GM15510 (cell line): Measurements from ENCODE around the gene NAXD.

Experiments used
- POLR2A ChIP-seq: IDR thresholded peaks from 3 replicates; pipeline ENCODE4 v1.6.1; 2011; ENCODE audit warnings: borderline replicate concordance; ENCODE audit not compliant: insufficient read length; ENCODE audit errors: extremely low read depth

The NAXD gene

DNA sequence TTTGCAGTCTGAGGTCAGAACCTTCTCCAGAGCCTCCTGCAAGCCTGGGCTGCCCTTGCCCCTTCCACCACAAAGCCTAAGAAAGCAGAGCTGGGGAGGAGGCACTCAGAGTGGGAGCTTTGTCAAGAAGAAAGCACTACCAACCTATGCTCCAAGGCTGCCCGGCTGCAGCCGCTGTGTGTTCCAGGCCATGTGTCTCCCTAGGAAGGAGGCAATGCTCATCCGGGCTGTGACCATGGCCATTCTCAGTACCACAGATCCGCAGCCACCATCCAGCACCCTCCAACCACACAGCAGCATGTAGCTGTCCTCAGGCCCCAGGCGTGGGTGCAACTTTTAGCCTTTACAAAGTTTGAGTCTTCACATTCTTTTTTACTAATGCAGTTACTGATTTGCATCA is 68.6 kb downstream of the NAXD start:
- no peak for TF ChIP-seq POLR2A

DNA sequence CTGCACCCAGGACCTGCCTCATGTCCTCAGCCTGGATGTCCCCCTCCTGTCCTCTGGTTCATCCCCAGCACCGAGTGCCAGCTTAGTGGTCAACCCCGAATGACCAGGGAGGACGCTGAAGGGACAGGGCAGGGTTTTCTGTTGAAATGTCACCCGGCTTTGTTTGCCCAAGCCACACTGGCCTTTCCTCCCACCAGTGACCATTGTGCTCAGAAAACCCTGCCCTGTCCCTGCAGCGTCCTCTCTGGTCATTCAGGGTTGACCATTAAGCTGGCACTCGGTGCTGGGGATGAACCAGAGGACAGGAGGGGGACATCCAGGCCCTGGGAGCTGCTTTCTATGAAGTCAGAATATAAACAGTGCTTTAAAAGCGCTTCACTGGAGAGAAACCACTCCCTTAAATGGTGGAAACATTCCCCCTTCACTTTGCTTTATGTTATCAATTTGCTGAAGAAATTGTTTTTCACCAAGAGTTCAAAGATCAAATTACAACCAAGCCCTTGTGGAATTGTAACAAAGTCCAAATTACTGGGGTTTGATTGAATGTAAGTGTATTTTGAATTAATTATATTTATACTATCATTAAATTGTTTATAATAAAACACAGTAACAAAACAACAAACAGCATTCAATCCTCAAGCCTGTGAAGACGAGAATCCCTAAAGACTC is 69.2 kb downstream of the NAXD start:
- TF ChIP-seq POLR2A, result no peak

DNA sequence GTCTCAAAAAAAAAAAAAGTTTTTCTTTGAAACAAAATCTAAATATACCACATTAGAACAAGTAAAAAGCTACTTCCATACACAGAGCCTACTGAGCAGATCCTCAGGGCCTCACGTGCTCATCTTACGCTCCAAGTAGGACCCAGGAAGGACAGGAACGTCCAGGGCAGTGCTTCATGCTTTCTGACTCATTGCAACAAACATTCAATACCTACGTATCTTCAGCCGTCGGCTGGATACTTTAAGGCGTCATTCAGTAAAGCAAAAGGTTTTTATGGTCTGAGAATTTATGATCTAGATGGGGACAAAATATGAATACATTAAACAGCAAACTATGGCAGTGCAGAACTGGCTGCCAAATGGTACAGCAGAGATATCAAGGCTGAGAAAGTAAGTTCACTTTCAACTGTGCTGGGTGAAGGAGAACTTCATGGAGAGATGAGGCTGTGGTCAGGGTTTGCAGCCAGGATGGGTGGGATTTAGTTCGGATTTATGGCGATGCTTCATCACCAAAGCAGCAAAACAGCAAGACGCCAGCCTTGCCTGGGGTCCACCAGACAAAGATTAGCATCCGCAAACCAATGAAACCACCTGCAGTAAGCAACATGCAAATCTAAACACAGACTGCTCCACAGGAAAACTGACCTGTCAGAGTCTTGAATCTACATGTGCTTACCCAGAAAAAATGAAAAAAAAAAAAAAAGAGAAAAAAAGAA is 70.1 kb downstream of the NAXD start:
- no peak for TF ChIP-seq POLR2A

DNA sequence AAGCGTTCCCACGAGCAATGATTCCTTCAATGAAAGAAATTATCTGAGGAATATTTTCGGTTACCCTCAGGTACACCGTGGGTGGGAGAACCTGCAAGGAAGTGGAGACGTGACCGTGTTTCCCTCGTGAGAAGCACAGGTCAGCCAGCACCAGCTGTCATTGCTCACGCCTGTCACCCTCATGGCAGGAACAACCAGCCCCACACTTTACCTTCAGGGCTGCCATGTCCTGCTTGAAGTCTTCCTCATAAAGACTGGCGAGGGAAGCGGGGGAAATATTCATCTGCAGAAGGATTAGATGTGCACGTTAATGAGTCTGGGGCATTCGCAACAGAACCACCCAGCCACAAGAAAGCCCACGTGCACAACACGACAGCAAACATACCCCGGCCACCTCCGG is 72.4 kb downstream of the NAXD start:
- TF ChIP-seq POLR2A, result no peak

DNA sequence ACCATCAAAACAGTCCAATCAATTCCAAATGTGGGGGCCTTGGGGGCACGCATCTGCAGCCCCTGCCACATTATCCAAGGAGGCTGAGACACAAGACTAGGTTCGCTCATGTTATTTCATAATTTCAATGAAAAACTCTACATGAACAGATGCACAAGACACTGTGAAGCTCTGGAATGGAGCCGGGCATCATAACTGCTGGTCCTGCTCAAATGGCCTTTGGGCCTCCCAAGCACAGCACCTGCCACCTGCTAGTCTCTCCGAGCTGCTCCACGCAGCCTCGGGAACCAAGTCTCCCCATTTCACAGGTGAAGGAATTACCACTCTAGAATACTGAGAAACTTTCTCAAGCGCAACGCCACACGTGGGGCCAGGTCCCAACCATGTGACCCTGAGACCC is 73.7 kb downstream of the NAXD start:
- TF ChIP-seq POLR2A, result no peak
